ENCODE results near the gene TEF. TPM values are rescaled to one million over a fixed set of nuclear protein-coding genes. Genes with fewer than 3 reads are reported as not detected.

TEF gene
- total RNA-seq, 3 donors from 2014 or later (not counting 1 experiment from before 2014, with no cell fraction given) = 2.7 to 5.5 (median 3.0) TPM

- Histone ChIP-seq H3K27me3 (ENCODE audit: control insufficient read depth, insufficient read depth, low read length) (no peaks in the 10 kb centered on the region), H3K4me3 (ENCODE audit: low read length) (peak overlapping the region; percentile 63), H3K27ac (ENCODE audit: low read length) (peak overlapping the region; percentile 94), H3K4me1 (ENCODE audit: control insufficient read depth, insufficient read depth, low read length) (peaks cover 20% of the 10 kb centered on the region), H3K36me3 (ENCODE audit: control insufficient read depth, insufficient read depth, low read length) (peaks cover 3% of the 10 kb centered on the region), H3K9me3 (ENCODE audit: control insufficient read depth, insufficient read depth, low read length) (no peaks in the 10 kb centered on the region)
- TF ChIP-seq CTCF (IDR thresholded peaks at IDR 0.05) = no peak
- ATAC-seq (no peak), DNase-seq (no peak)
- Mint-ChIP-seq H3K27me3 (ENCODE audit: low read depth in 2 of 2) (no peaks in the 10 kb centered on the region), H3K27ac (peak overlapping the region; percentile 94 to 98), H3K36me3 (no peaks in the 10 kb centered on the region), H3K4me3 (peak overlapping the region; percentile 83), H3K9me3 (no peaks in the 10 kb centered on the region), H3K4me1 (peaks cover 0 to 13% of the 10 kb centered on the region in 2 donors)
- intact Hi-C loops (cut with micrococcal nuclease) = no loop called here
- WGBS (ENCODE audit: insufficient coverage) = 43% methylated on average over 19 of the region's 19 CpGs
These were observed 868 bp downstream of the TEF start for GRCh38 chr22:41382610-41383009.

- H3K9me3 Mint-ChIP-seq = no peaks in the 10 kb centered on the region
- no peak overlapping the region for H3K4me3 ChIP-seq (ENCODE audit: low read length)
- no peak overlapping the region for H3K27ac ChIP-seq (ENCODE audit: low read length)
- no peak for ATAC-seq
- H3K36me3 ChIP-seq (ENCODE audit: control insufficient read depth, insufficient read depth, low read length) = peaks cover 5% of the 10 kb centered on the region
- H3K4me1 Mint-ChIP-seq = peaks cover 0 to 13% of the 10 kb centered on the region in 2 donors
- no peak for TF ChIP-seq CTCF (IDR thresholded peaks at IDR 0.05)
- H3K4me3 Mint-ChIP-seq = peak overlapping the region; percentile 83
- peak overlapping the region in 1 of 2 donors; percentile 94 for H3K27ac Mint-ChIP-seq
- intact Hi-C loops (cut with micrococcal nuclease) = no loop called here
- H3K27me3 ChIP-seq (ENCODE audit: control insufficient read depth, insufficient read depth, low read length) = no peaks in the 10 kb centered on the region
- H3K9me3 ChIP-seq (ENCODE audit: control insufficient read depth, insufficient read depth, low read length) = no peaks in the 10 kb centered on the region
- no peaks in the 10 kb centered on the region for H3K27me3 Mint-ChIP-seq (ENCODE audit: low read depth in 2 of 2)
- DNase-seq = no peak
- no peaks in the 10 kb centered on the region for H3K36me3 Mint-ChIP-seq
- 100% methylated on average over 5 of the region's 5 CpGs for WGBS (ENCODE audit: insufficient coverage)
- peaks cover 20% of the 10 kb centered on the region for H3K4me1 ChIP-seq (ENCODE audit: control insufficient read depth, insufficient read depth, low read length)
These were observed 1.3 kb downstream of the TEF start for GRCh38 chr22:41383085-41383484.

GRCh38 chr22:41384128-41384527 is 2.4 kb downstream of the TEF start:
- Mint-ChIP-seq H3K9me3 (no peaks in the 10 kb centered on the region), H3K36me3 (no peaks in the 10 kb centered on the region), H3K27me3 (ENCODE audit: low read depth in 2 of 2) (no peaks in the 10 kb centered on the region), H3K27ac (no peak overlapping the region), H3K4me3 (peak overlapping the region; percentile 83), H3K4me1 (peaks cover 0 to 13% of the 10 kb centered on the region in 2 donors)
- intact Hi-C loops (cut with micrococcal nuclease) = no loop called here
- Histone ChIP-seq H3K27ac (ENCODE audit: low read length) (no peak overlapping the region), H3K4me1 (ENCODE audit: control insufficient read depth, insufficient read depth, low read length) (peaks cover 20% of the 10 kb centered on the region), H3K27me3 (ENCODE audit: control insufficient read depth, insufficient read depth, low read length) (no peaks in the 10 kb centered on the region), H3K4me3 (ENCODE audit: low read length) (no peak overlapping the region), H3K9me3 (ENCODE audit: control insufficient read depth, insufficient read depth, low read length) (no peaks in the 10 kb centered on the region), H3K36me3 (ENCODE audit: control insufficient read depth, insufficient read depth, low read length) (peaks cover 10% of the 10 kb centered on the region)
- TF ChIP-seq CTCF (IDR thresholded peaks at IDR 0.05) = no peak
- ATAC-seq (no peak), DNase-seq (no peak)

DNA sequence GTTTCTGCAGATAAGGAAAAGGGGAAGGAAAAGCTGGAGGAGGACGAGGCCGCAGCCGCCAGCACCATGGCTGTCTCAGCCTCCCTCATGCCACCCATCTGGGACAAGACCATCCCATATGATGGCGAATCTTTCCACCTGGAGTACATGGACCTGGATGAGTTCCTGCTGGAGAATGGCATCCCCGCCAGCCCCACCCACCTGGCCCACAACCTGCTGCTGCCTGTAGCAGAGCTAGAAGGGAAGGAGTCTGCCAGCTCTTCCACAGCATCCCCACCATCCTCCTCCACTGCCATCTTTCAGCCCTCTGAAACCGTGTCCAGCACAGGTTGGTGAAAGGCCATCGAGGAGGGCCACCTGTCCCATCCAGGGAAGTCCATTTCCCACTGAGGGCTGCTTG is 5.6 kb downstream of the TEF start:
- H3K27ac Mint-ChIP-seq = no peak overlapping the region
- no peak overlapping the region for H3K4me3 Mint-ChIP-seq
- no peaks in the 10 kb centered on the region for H3K27me3 Mint-ChIP-seq (ENCODE audit: low read depth in 2 of 2)
- 78% methylated on average over 7 of the region's 7 CpGs for WGBS (ENCODE audit: insufficient coverage)
- DNase-seq = no peak
- Histone ChIP-seq H3K36me3 (ENCODE audit: control insufficient read depth, insufficient read depth, low read length) (peaks cover 10% of the 10 kb centered on the region), H3K27ac (ENCODE audit: low read length) (no peak overlapping the region), H3K27me3 (ENCODE audit: control insufficient read depth, insufficient read depth, low read length) (no peaks in the 10 kb centered on the region), H3K9me3 (ENCODE audit: control insufficient read depth, insufficient read depth, low read length) (no peaks in the 10 kb centered on the region), H3K4me3 (ENCODE audit: low read length) (no peak overlapping the region), H3K4me1 (ENCODE audit: control insufficient read depth, insufficient read depth, low read length) (peaks cover 9% of the 10 kb centered on the region)
- H3K36me3 Mint-ChIP-seq = no peaks in the 10 kb centered on the region
- H3K9me3 Mint-ChIP-seq = no peaks in the 10 kb centered on the region
- TF ChIP-seq CTCF (IDR thresholded peaks at IDR 0.05) = no peak
- ATAC-seq = no peak
- intact Hi-C loops (cut with micrococcal nuclease) = no loop called here
- H3K4me1 Mint-ChIP-seq = peaks cover 0 to 5% of the 10 kb centered on the region in 2 donors

Measured in natural killer cell (primary cell).